GM23338 (cell line): Measurements from ENCODE around the gene CEP170B. TPM values are rescaled to one million over a fixed set of nuclear protein-coding genes. Genes with fewer than 3 reads are reported as not detected.

Experiments
- ATAC-seq: fragments of 200-7000 bp; cut with Tn5 transposase; 3 replicates; pipeline ENCODE4 v1.9.1; 2020
- DNase-seq: peaks from one replicate; pipeline ENCODE4 v3.0.0-alpha.2; 2015; ENCODE audit warnings: low spot score
- H2AFZ ChIP-seq: fragments of 200-600 bp; sonication (generic); 2 replicates; pipeline ENCODE4 v1.8.0; 2016; ENCODE audit warnings: antibody characterized with exemption, mild to moderate bottlenecking, moderate library complexity
- H3F3A ChIP-seq: fragments of 200-600 bp; sonication (generic); replicated peaks from 2 replicates; pipeline ENCODE4 v1.8.0; 2017; ENCODE audit warnings: antibody characterized with exemption, mixed run types, low read depth
- H3K27ac ChIP-seq: fragments of 200-600 bp; sonication (generic); 2 replicates; pipeline ENCODE4 v1.6.1; 2016; ENCODE audit warnings: low read depth
- H3K27me3 ChIP-seq: fragments of 200-600 bp; sonication (generic); 2 replicates; pipeline ENCODE4 v1.8.0; 2016; ENCODE audit warnings: mild to moderate bottlenecking, mixed run types, moderate library complexity; ENCODE audit not compliant: insufficient read depth
- H3K36me3 ChIP-seq: fragments of 200-600 bp; sonication (generic); 2 replicates; pipeline ENCODE4 v1.8.0; 2016; ENCODE audit warnings: mild to moderate bottlenecking; ENCODE audit not compliant: insufficient read depth
- H3K4me1 ChIP-seq: fragments of 200-600 bp; sonication (generic); 2 replicates; pipeline ENCODE4 v1.8.0; 2016; ENCODE audit warnings: mild to moderate bottlenecking, moderate library complexity; ENCODE audit not compliant: insufficient read depth
- H3K4me2 ChIP-seq: fragments of 200-600 bp; sonication (generic); 2 replicates; pipeline ENCODE4 v1.7.1; 2017; ENCODE audit warnings: mixed run types
- H3K4me3 ChIP-seq: fragments of 200-600 bp; sonication (generic); 2 replicates; pipeline ENCODE4 v1.6.1; 2016; ENCODE audit warnings: mixed run types
- H3K79me2 ChIP-seq: fragments of 200-600 bp; sonication (generic); replicated peaks from 2 replicates; pipeline ENCODE4 v1.8.0; 2017; ENCODE audit warnings: mild to moderate bottlenecking; ENCODE audit not compliant: insufficient read depth
- H3K9me2 ChIP-seq: fragments of 200-600 bp; sonication (generic); 2 replicates; pipeline ENCODE4 v1.8.0; 2017; ENCODE audit not compliant: insufficient read depth
- H4K20me1 ChIP-seq: fragments of 200-600 bp; sonication (generic); replicated peaks from 2 replicates; pipeline ENCODE4 v1.8.0; 2017; ENCODE audit warnings: mild to moderate bottlenecking; ENCODE audit not compliant: insufficient read depth
- H3K27ac Mint-ChIP-seq: 2 replicates; pipeline ENCODE4 v1.8.0; 2020; ENCODE audit warnings: inconsistent platforms, mild to moderate bottlenecking, moderate library complexity, mixed read lengths
- H3K27me3 Mint-ChIP-seq: 3 replicates; pipeline ENCODE4 v1.8.0; 2022; ENCODE audit warnings: low read depth, mild to moderate bottlenecking, moderate library complexity, mixed read lengths, inconsistent platforms; ENCODE audit not compliant: insufficient read depth, poor library complexity
- H3K36me3 Mint-ChIP-seq: 3 replicates; pipeline ENCODE4 v1.8.0; 2021; ENCODE audit warnings: low read depth, mild to moderate bottlenecking, inconsistent platforms, moderate library complexity, mixed read lengths
- H3K4me1 Mint-ChIP-seq: 3 replicates; pipeline ENCODE4 v1.8.0; 2020; ENCODE audit warnings: mild to moderate bottlenecking, inconsistent platforms, mixed read lengths
- H3K4me3 Mint-ChIP-seq: 3 replicates; pipeline ENCODE4 v1.8.0; 2021; ENCODE audit warnings: moderate library complexity, mild to moderate bottlenecking, inconsistent platforms, mixed read lengths
- H3K9me3 Mint-ChIP-seq: 3 replicates; pipeline ENCODE4 v1.8.0; 2020; ENCODE audit warnings: moderate library complexity, mild to moderate bottlenecking, inconsistent platforms, mixed read lengths
- CTCF ChIP-seq, 2 experiments: fragments of 200-600 bp in 1 of 2; sonication (generic) in 1 of 2; conservative IDR thresholded peaks; 2 replicates each; pipeline versions ENCODE4 v1.5.1 to v1.6.1; 2016 to 2017; ENCODE audit warnings: antibody characterized with exemption in 2 of 2, low read depth in 2 of 2, mild to moderate bottlenecking in 2 of 2, moderate library complexity in 1 of 2
- EZH2 ChIP-seq: fragments of 200-600 bp; sonication (generic); IDR thresholded peaks from one replicate; pipeline ENCODE4 v1.8.0; 2017; ENCODE audit warnings: antibody characterized with exemption, mild to moderate bottlenecking, low read depth; ENCODE audit not compliant: unreplicated experiment
- EZH2phosphoT487 ChIP-seq: fragments of 200-600 bp; sonication (generic); IDR thresholded peaks from one replicate; pipeline ENCODE4 v1.8.1; 2018; ENCODE audit warnings: antibody characterized with exemption; ENCODE audit not compliant: unreplicated experiment
- POLR2AphosphoS5 ChIP-seq: IDR thresholded peaks from 2 replicates; pipeline ENCODE4 v1.6.1; 2016; ENCODE audit warnings: antibody characterized with exemption, low read depth
- REST ChIP-seq: IDR thresholded peaks from one replicate; pipeline ENCODE4 v1.6.1; 2018; ENCODE audit warnings: antibody characterized with exemption; ENCODE audit not compliant: unreplicated experiment
- STAT1 ChIP-seq: IDR thresholded peaks from one replicate; pipeline ENCODE4 v1.6.1; 2016; ENCODE audit warnings: antibody characterized with exemption; ENCODE audit not compliant: unreplicated experiment
- ZNF462 ChIP-seq: fragments of 250-450 bp; sonication (Bioruptor Pico); IDR thresholded peaks from 2 replicates; pipeline ENCODE4 v1.5.0; 2020; ENCODE audit warnings: mild to moderate bottlenecking, moderate library complexity
- polyA plus RNA-seq: library from polyadenylated mRNA; unstranded; fragments of >200 nt; fragmentation: Nextera tagmentation; extraction: Ambion mirVana; gene quantifications from 2 replicates; pipeline ENCODE4 v1.2.1, GENCODE V29; 2016
- total RNA-seq: library from RNA; depleted of rRNA; stranded (reverse); fragments of >200 nt; shearing (Covaris generic); gene quantifications from 2 replicates; pipeline ENCODE4 v1.2.3, GENCODE V29; 2014

CEP170B gene
- total and polyA plus RNA-seq, 2 experiments from 2014 or later: 4.6 to 37.1 TPM

- peak; percentile 35 for ATAC-seq
- Histone ChIP-seq H3K9me2 (no peaks in the 10 kb centered on the region), H3K4me1 (no peaks in the 10 kb centered on the region), H4K20me1 (no peaks in the 10 kb centered on the region), H2AFZ (no peak overlapping the region), H3F3A (no peaks in the 10 kb centered on the region), H3K4me2 (no peak overlapping the region), H3K4me3 (no peak overlapping the region), H3K27me3 (peaks cover 23% of the 10 kb centered on the region), H3K36me3 (no peaks in the 10 kb centered on the region), H3K27ac (no peak overlapping the region), H3K79me2 (no peaks in the 10 kb centered on the region)
- TF ChIP-seq REST (no peak), EZH2 (no peak), STAT1 (no peak)
- H3K9me3 Mint-ChIP-seq: no peaks in the 10 kb centered on the region
- H3K4me3 Mint-ChIP-seq: no peak overlapping the region
- H3K27me3 Mint-ChIP-seq: peaks cover 23% of the 10 kb centered on the region
- no peaks in the 10 kb centered on the region for H3K36me3 Mint-ChIP-seq
- H3K27ac Mint-ChIP-seq: no peak overlapping the region
- peaks cover 2% of the 10 kb centered on the region; the same call in 1 of the 3 replicates for H3K4me1 Mint-ChIP-seq
- peak; percentile 20 for DNase-seq
Measured at GRCh38 chr14:104926619-104927431, 61.8 kb downstream of the CEP170B start.

GRCh38 chr14:104927432-104927816 is 62.4 kb downstream of the CEP170B start:
- no peak overlapping the region for H3K4me3 ChIP-seq
- H3K36me3 Mint-ChIP-seq: no peaks in the 10 kb centered on the region
- H4K20me1 ChIP-seq: no peaks in the 10 kb centered on the region
- peaks cover 29% of the 10 kb centered on the region for H3K27me3 ChIP-seq
- DNase-seq: peak; percentile 13
- no peak overlapping the region for H3K27ac Mint-ChIP-seq
- ATAC-seq: no peak
- H3K9me2 ChIP-seq: no peaks in the 10 kb centered on the region
- H3K27ac ChIP-seq: no peak overlapping the region
- H3K36me3 ChIP-seq: no peaks in the 10 kb centered on the region
- peaks cover 29% of the 10 kb centered on the region for H3K27me3 Mint-ChIP-seq
- no peak overlapping the region for H2AFZ ChIP-seq
- no peaks in the 10 kb centered on the region for H3K79me2 ChIP-seq
- peaks cover 3% of the 10 kb centered on the region; the same call in 1 of the 2 replicates for H3K4me1 ChIP-seq
- no peak overlapping the region for H3K4me3 Mint-ChIP-seq
- H3F3A ChIP-seq: no peaks in the 10 kb centered on the region
- peaks cover 2% of the 10 kb centered on the region; the same call in 1 of the 3 replicates for H3K4me1 Mint-ChIP-seq
- no peaks in the 10 kb centered on the region for H3K9me3 Mint-ChIP-seq
- no peak overlapping the region for H3K4me2 ChIP-seq
- TF ChIP-seq EZH2phosphoT487: no peak
- TF ChIP-seq STAT1: no peak
- TF ChIP-seq POLR2AphosphoS5: no peak
- no peak for TF ChIP-seq CTCF (conservative IDR thresholded peaks at IDR 0.05; ENCODE audit: low read depth in 2 of 2)
- no peak for TF ChIP-seq ZNF462 (CRISPR knock-in tag)
